IPS-18c (cell line): ENCODE results near the gene CALCR.

Experiments used
- H3K4me3 ChIP-seq: 2 replicates; pipeline ENCODE4 v1.7.0; 2013; ENCODE audit warnings: low read depth, mild to moderate bottlenecking, low read length, moderate library complexity; ENCODE audit not compliant: insufficient read depth
- H3K9me3 ChIP-seq: one replicate; pipeline ENCODE4 v1.6.1; 2013; ENCODE audit warnings: mild to moderate bottlenecking, low read length, moderate library complexity; ENCODE audit not compliant: control insufficient read depth, insufficient read depth

Gene CALCR

GRCh38 chr7:93414574-93414973 lies 159.9 kb downstream of the CALCR start:
- no peak overlapping the region for H3K4me3 ChIP-seq

DNA sequence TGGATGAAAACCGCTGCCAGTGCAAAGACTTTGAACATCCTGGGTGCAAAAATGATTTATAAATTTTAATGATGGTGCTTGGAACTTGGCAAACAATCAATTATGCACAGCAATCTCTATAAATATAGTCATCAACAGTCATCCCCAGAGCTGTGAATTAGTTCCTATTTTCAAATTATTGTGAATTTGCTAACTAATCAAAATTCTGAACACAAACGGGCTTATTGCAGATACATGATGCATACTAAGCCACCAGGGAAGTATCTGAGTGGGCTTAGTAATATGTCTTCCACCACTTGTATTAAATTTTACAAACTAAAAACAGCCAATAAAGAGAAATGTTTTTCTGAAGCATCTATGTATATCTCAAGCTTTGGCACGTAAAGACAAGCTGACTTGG lies 165.2 kb downstream of the CALCR start:
- no peak overlapping the region for H3K4me3 ChIP-seq
- no peaks in the 10 kb centered on the region for H3K9me3 ChIP-seq

More at GRCh38 chr7:93414574-93414973, 159.9 kb downstream of the CALCR start:
- no peaks in the 10 kb centered on the region for H3K9me3 ChIP-seq

GRCh38 chr7:93407239-93407638 lies 167.3 kb downstream of the CALCR start:
- Histone ChIP-seq H3K4me3 (no peak overlapping the region), H3K9me3 (no peaks in the 10 kb centered on the region)

GRCh38 chr7:93402944-93403343 lies 171.6 kb downstream of the CALCR start:
- H3K9me3 ChIP-seq = no peaks in the 10 kb centered on the region

GRCh38 chr7:93399642-93400041 lies 174.9 kb downstream of the CALCR start:
- Histone ChIP-seq H3K4me3 (no peak overlapping the region), H3K9me3 (no peaks in the 10 kb centered on the region)

More at GRCh38 chr7:93402944-93403343, 171.6 kb downstream of the CALCR start:
- no peak overlapping the region for H3K4me3 ChIP-seq

- no peaks in the 10 kb centered on the region for H3K9me3 ChIP-seq
- no peak overlapping the region for H3K4me3 ChIP-seq
Observed at GRCh38 chr7:93392984-93393383, 181.5 kb downstream of the CALCR start.

- no peak overlapping the region for H3K4me3 ChIP-seq
- H3K9me3 ChIP-seq = no peaks in the 10 kb centered on the region
Observed at GRCh38 chr7:93390660-93391059, 183.9 kb downstream of the CALCR start.

DNA sequence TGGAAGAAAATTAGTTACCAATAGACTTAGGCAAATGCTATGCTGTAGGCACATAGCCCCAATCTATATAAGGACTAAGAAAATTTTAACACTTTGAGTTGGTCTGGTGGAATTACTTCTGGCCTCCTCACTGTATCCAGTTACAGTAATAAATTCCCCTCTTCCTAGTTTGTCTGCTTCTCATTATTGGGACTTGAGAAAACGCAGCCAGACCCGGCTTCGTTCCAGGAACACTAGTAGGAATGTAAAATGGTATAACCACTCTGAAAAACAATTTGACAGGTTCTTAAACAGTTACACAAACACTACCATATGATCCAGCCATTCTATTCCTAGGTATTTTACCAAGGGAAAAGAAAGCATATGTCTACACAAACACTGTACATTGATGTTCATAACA lies 192.2 kb downstream of the CALCR start:
- Histone ChIP-seq H3K4me3 (no peak overlapping the region), H3K9me3 (no peaks in the 10 kb centered on the region)

DNA sequence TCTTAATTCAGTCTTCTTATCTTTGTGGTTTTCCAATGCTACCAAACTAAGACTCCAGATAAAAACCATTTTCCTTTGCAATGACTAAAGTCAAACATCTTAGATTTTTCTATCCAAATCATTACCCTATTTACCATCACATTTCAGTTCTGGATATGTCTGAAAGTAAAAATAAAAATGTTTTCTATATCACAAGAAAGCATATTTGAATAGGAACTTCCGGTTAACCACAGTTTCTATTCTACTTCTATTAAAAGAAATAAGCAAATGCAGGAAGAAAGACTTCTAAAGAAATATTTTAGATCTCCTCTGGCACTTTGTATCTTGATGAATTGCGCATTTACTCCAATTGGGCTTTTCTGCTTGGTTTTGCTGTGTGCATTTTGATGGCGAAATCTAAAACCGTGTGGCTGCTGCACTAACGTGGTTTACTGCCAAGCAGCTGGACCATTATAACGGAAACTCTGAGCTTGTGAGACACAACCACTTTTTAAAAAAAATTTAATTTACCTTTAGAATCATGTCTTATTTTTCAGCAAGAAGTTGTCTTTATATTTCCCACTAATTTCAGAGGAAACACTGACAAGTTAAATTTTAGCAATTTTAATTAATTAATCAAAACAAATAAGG lies 196.3 kb downstream of the CALCR start:
- Histone ChIP-seq H3K9me3 (no peaks in the 10 kb centered on the region), H3K4me3 (no peak overlapping the region)

GRCh38 chr7:93375603-93376002 lies 198.9 kb downstream of the CALCR start:
- no peak overlapping the region for H3K4me3 ChIP-seq
- no peaks in the 10 kb centered on the region for H3K9me3 ChIP-seq
